GM19099 (cell line): ENCODE results near the gene BRD7.
A peak's percentile ranks its signal among the peaks of the same experiment; 100 is the strongest.

Experiments used
- POLR2A ChIP-seq: IDR thresholded peaks from 3 replicates; pipeline ENCODE4 v1.6.1; 2011; ENCODE audit warnings: low read depth; ENCODE audit not compliant: insufficient read length; ENCODE audit errors: extremely low read depth

The BRD7 gene

DNA sequence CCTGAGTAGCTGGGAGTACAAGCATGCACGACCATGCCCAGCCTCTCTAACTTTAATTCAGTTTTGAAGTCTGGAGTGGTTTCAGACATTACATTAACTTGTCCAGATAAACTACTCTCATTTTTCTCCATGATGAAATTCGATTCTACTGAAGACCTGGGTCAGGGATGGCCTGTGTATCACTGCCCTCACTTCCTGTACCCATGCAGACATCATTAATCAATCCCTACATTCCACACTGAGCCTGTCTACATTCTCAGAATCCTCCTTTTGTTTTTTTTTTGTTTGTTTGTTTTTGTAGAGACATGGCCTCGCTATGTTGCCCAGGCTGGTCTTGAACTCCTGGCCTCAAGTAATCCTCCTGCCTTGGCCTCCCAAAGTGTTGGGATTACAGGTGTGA is 79.9 kb downstream of the BRD7 start:
- TF ChIP-seq POLR2A, result no peak

DNA sequence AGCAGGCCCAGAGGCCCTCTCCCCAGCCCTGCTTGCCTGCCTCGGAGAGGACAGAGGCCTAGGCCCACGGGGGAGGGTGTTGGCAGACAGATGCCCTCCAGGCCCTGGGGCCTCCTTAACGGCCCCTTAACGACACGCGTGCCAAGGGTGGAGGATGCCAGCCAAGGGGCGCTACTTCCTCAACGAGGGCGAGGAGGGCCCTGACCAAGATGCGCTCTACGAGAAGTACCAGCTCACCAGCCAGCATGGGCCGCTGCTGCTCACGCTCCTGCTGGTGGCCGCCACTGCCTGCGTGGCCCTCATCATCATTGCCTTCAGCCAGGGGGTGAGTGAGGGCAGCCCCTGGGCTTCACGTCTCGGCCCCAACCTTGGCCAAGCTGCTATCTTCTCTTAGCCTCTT is 80.8 kb downstream of the BRD7 start:
- TF ChIP-seq POLR2A, result no peak

DNA sequence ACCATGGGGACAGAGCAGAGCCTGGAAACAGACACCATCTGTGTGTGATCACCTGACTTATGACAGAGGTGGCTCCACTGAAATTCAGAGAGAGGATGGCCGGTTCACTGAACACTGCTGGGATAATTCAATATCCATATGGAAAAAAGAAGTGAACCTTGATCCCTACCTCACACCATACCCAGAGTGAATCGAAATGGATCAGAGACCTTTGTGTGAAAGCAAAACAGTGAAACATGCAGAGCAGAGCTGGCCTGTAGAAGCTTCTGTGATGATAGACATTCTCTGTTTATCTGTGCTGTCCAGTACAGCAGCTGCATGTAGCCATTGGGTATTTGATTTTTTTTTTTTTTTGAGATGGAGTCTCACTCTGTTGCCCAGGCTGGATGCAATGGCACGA is 82.1 kb downstream of the BRD7 start:
- TF ChIP-seq POLR2A, result no peak

DNA sequence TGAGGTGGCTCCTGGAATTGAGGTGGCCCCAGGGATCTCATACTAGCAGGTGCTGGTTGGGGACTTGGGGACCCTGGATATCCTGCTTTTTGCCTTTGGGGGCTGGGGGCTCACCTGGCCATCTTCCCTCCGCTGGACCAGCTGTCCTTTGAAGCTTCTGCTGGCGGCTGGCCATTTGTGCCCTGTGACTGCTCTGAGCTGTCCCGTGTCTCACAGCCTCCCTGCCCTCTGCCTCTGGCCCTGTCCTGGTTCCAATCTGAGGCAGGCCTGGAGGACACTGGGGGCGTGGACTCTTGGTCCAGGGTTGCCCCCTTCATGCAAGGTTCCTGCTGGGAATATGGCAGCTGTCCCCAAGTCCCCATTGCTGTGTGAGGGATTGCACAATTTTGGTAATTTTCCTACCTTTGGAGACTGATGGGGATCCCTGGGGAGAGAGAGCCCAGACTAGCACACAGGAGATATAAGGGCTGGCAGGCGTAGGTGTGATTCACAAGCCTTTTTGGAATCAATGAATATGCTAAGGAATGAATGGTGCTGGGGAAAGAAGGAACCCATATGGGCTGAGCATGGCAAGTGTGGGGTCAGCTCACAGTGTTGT is 83.3 kb downstream of the BRD7 start:
- TF ChIP-seq POLR2A, result no peak

DNA sequence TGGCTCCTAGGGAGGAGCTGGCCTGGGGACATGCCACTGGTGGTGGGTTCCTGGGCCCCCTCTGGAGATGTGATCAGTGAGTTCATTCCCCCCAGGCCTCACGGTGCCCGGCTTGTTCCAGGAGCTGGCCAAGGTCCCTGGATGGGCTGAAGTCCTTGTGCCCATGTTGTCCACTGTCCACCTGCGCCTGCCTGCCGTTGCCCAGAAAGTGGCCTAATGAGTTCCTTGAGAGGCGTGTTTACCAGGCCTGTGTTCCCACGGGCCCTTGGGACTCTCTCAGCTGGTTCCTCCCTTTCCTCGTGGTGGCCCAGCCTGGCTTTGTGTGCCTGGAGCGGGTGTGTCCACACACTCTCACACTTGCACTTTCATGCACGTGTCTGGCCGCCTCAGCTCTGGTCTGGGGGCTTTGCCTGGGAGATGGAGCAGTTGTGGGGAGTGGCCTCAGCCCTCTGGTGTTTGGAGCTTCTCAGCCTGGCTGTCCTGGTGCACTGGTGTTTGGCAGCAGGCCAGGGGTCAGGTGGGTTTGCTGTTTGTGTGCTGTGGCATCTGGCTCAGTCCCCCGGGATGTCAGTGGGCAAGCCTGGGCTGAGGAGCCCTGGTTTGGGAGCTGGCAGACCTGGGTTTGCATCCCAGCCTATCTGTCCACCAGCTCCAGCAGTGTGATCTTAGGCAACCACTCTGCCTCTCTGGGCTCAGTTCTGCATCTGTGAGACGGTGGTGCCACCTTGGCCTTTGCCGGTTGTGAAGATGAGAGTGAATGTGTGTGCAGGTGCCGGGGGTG is 84.5 kb downstream of the BRD7 start:
- no peak for TF ChIP-seq POLR2A

DNA sequence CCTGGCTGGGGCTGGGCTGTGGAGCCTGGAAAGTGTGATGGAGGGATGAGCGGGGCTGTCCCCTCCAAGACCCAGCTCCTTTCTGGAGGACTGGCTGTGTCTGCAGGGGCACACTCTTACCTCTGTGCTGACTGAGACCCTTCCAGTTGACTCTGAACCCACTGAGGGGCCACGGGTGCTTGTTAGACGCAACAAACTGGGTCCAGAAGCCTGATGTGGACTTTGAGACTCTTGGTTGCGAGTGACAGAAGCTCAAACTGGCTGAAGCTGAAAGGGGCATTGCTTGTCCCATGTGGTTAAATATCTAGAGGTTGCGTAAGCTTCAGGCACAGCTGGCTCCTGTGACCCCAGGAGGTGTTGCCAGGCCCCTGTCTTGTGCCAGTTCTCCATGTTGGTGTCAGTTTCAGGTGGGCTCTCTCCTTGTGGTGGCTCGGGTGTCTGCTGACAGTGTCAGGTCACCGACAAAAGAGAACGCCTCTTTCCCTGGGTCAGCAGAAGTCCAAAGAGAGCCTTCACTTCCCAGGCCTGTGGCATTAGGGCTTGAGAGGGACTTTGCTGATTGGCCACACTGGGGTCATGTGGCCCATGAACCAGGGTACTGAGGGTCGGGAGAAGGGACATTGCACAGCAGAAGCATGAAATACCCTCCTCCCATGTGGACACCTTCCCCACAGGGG is 85.7 kb downstream of the BRD7 start:
- TF ChIP-seq POLR2A, result no peak

DNA sequence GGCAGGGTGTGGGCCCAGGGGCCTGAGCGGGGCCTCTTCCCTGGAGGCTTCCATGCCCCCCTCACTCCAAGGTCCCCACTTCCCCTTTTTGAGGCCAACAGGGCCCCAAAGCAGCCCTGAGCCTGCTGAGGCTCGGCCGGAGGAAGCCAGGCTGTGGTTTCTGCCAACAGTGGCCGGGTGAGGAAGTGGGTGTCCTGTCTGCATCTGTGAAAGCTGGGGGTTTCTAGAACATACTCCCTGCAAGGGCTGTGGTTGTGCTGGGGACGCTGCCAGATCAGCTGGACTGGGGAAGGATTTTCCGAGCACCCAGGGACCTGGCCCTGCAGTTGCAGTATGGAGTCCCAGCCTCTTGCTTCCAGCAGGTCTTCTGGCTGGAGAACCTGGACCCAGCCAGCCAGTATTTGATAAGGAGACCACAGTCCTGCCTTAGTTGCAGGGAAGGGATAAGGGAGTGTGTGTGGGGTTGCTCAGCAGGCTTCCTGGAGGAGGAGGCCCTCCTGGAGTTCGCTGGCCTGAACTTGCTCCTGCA is 86.7 kb downstream of the BRD7 start:
- TF ChIP-seq POLR2A, result no peak

DNA sequence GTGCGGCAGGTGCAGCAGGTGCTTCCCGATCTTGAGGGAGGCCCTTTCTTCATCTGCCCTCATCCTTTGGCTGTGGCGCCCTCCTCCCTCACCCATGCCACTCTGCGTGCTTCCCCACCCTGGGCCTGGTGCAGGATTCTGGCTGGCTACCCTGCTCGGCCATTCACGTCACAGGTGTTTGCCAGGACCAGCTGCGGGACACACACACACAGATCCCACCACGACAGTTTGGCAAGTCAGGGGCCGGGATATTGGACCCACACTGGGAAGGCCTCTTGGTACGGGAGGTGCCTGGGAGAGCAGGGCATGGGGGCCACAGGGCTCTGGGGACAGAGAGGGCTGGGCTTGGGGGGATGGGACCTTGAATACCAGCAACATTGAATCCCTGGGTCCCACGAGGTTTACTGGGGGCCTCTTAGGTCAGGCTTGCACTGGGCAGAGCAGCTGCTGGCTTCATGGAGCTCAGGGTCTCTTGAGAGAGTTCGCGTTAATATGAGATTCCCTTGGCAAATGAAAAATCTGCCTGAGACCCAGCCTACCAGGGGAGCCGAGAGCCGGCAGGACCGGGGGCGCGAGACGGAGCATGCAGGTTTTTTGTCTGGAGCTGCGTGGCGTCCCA is 87.3 kb downstream of the BRD7 start:
- TF ChIP-seq POLR2A, result no peak

DNA sequence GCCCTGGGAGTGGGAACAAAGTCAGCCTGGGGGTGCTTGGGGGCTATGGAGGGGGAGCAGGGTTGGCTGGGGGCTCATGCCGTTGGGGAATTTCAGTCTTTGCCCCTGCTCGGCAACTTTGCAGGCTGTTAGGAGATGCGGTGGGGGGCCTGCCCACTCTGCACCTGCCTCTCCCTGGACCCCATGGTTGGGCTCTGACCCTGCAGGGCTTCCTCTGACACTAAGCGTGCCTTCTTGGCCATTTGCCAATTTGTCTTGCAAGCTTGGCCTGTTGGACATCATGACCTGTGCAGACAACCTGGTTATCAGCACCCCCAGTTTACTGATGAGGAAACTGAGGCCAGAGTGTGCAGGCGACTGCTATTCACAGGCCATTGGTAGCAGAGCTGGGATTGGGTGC is 87.9 kb downstream of the BRD7 start:
- TF ChIP-seq POLR2A, result no peak

DNA sequence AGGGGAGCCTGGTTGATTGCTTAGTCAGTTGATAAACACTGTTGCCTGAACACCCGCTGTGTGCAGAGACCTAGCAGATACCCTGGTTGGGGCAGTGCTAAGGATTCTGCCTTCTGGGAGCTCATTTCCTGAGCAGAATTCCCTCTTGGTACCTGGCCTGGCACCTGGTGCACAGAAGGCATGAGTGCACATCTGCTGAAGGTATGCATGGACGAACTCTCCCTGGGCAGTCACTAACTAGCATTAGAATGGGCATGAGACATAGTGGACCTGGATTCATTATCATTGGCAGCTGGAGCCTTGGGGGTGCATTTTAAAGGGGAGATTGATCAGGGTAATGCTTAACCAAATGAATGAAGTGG is 89.3 kb downstream of the BRD7 start:
- no peak for TF ChIP-seq POLR2A

DNA sequence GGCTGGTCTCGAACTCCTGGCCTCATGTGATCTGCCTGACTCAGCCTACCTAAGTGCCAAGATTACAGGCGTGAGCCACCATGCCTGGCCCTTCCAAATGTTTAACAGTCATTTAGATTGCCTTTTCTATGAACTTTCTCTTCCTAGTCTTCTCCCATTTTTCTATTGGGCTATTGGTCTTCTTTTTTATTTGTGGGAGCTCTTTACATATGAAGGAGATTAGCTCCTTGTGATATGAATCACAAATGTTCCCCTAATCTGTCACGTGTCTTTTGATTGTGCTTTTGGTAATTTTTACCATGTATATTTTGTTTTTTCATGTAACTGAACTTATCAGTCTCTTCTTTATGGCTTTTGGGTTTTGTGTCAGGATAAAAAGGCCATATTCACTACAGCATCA is 90.5 kb downstream of the BRD7 start:
- TF ChIP-seq POLR2A, result no peak

DNA sequence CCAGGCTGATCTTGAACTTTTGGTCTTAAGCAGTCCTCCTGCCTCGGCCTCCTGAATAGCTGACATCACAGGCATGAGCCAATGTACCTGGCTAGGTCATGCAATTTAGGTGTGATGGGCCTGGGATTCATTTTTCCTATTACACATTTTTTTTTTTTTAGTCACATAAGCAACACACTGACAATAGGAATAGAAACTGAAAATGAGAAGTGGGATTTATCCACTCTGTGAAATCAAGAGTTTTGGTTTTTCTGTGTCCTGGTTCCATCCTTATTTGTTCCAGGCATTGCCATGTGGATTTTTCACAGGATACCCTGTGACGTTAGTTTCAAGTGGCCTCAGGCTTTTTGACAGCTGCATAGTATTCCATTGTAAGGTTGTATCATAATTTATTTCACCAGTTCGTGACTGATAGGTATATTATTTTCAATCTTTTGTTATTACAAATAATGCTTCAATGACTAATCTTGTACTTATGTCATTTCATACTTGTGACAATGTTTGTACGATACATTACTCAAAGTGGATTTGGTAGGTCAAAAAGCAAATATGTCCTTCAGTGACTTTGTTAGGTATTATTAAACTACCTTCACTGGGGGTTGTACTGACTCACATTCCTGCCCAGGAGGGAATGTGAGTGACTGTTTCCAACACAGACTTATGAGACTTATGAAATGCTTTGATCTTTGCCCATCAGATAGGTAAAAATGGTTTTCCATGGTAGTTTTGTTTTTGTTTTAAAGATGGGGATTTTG is 91.8 kb downstream of the BRD7 start:
- no peak for TF ChIP-seq POLR2A

DNA sequence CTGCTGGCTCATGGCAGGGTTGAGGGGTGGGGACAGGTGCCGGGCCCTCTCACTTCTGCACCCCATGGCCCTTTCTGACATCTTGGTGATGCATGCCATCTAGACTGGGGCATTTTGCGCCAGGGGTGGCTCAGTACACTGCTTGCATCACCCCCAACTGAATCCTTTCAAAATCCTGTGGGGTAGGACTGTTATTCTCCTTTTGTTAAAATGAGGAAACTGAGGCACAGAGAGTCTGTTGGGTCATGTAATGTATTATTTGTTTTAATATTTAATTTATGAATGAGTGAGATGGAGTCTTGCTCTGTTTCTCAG is 92.5 kb downstream of the BRD7 start:
- no peak for TF ChIP-seq POLR2A

DNA sequence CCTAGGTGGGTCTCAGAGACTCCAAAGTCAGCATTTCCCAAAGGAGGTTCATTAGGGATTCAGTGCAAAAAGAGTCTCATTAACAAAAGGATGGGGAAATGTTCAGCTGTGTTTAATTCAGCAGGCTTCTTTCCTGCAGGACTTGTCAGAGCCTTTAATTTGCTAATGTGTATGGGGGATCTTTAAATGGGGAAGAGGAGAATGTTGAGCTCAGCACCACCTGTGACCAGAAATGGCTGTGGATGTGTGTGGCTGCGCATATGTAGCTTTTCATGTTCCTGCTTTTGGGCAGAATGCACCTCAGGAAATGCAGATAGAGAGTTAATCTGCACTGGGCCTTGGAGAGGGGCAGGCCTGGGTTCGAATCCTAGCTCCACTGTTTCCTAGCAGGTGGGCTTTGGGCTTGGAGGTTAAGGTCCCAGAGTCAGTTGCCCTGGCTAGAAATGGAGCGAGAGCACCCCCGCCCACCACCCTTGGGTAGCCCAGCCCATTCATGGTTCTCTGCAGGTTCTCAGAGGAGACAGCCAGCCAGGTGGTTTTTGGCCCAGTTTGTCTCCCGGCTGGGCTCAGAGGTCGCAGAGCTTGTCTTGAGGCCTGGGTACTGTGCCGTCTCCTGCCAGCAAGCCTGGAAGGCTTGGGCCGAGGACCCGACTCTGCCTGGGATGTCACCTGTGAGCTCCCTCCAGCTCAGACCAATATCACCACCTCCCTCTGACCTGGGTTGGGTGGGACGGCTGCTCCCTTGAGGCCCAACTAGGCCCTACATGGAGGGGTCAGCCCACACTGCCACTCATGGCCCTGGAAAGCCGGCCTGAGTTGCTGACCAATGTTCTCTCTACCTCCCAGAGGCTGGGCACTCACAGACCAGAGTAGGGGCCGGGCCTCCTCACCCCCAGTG is 93.1 kb downstream of the BRD7 start:
- TF ChIP-seq POLR2A, result peak; percentile 8
